GM19372 (cell line): Measurements from ENCODE around the gene JAG2.

Source experiments
- ATAC-seq: cut with Tn5 transposase; IDR thresholded peaks from one replicate; pipeline ENCODE4 v1.9.1; 2021; ENCODE audit warnings: mild to moderate bottlenecking, low read depth, moderate library complexity; ENCODE audit not compliant: unreplicated experiment

Gene JAG2

GRCh38 chr14:105168496-105168978, at the start of gene JAG2:
Gene JAG2 (minus strand): TSS chr14:105168776. CDS start chr14:105168420, 356 bp downstream.
- ATAC-seq: no peak

GRCh38 chr14:105217774-105218173, 49.2 kb upstream of the JAG2 start:
- no peak for ATAC-seq

GRCh38 chr14:105216490-105217247, 48.1 kb upstream of the JAG2 start:
- no peak for ATAC-seq

- no peak for ATAC-seq
Measured at GRCh38 chr14:105215602-105216001, 47.0 kb upstream of the JAG2 start.

GRCh38 chr14:105214324-105214915, 45.8 kb upstream of the JAG2 start:
- ATAC-seq: no peak

- ATAC-seq: no peak
Measured at GRCh38 chr14:105213361-105213760, 44.8 kb upstream of the JAG2 start.

GRCh38 chr14:105212541-105213300, 44.1 kb upstream of the JAG2 start:
- ATAC-seq: no peak

- no peak for ATAC-seq
Measured at GRCh38 chr14:105211758-105212089, 43.1 kb upstream of the JAG2 start.

GRCh38 chr14:105211086-105211757, 42.6 kb upstream of the JAG2 start:
- no peak for ATAC-seq

- ATAC-seq: no peak
Measured at GRCh38 chr14:105210266-105211025, 41.9 kb upstream of the JAG2 start.

GRCh38 chr14:105209646-105210045, 41.1 kb upstream of the JAG2 start:
- ATAC-seq: no peak

- ATAC-seq: no peak
Measured at GRCh38 chr14:105209091-105209490, 40.5 kb upstream of the JAG2 start.

- no peak for ATAC-seq
Measured at GRCh38 chr14:105208738-105209075, 40.1 kb upstream of the JAG2 start.

GRCh38 chr14:105207996-105208737, 39.6 kb upstream of the JAG2 start:
- no peak for ATAC-seq

GRCh38 chr14:105207460-105207901, 38.9 kb upstream of the JAG2 start:
- ATAC-seq: no peak

- ATAC-seq: no peak
Measured at GRCh38 chr14:105206873-105207272, 38.3 kb upstream of the JAG2 start.

- ATAC-seq: no peak
Measured at GRCh38 chr14:105205673-105206208, 37.2 kb upstream of the JAG2 start.

- ATAC-seq: no peak
Measured at GRCh38 chr14:105204931-105205672, 36.5 kb upstream of the JAG2 start.
